HG03039 (cell line): Measurements from ENCODE around the gene ZNF438.
"Not testable (repeated sequence)": the region's sequence is repeated elsewhere in the genome, so short reads cannot be mapped to it uniquely, and the experiment has no call there.

Experiments
- ATAC-seq: cut with Tn5 transposase; IDR thresholded peaks from one replicate; pipeline ENCODE4 v1.9.1; 2021; ENCODE audit warnings: mild to moderate bottlenecking, moderate library complexity; ENCODE audit not compliant: unreplicated experiment

The ZNF438 gene, protein sequence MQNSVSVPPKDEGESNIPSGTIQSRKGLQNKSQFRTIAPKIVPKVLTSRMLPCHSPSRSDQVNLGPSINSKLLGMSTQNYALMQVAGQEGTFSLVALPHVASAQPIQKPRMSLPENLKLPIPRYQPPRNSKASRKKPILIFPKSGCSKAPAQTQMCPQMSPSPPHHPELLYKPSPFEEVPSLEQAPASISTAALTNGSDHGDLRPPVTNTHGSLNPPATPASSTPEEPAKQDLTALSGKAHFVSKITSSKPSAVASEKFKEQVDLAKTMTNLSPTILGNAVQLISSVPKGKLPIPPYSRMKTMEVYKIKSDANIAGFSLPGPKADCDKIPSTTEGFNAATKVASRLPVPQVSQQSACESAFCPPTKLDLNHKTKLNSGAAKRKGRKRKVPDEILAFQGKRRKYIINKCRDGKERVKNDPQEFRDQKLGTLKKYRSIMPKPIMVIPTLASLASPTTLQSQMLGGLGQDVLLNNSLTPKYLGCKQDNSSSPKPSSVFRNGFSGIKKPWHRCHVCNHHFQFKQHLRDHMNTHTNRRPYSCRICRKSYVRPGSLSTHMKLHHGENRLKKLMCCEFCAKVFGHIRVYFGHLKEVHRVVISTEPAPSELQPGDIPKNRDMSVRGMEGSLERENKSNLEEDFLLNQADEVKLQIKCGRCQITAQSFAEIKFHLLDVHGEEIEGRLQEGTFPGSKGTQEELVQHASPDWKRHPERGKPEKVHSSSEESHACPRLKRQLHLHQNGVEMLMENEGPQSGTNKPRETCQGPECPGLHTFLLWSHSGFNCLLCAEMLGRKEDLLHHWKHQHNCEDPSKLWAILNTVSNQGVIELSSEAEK

DNA sequence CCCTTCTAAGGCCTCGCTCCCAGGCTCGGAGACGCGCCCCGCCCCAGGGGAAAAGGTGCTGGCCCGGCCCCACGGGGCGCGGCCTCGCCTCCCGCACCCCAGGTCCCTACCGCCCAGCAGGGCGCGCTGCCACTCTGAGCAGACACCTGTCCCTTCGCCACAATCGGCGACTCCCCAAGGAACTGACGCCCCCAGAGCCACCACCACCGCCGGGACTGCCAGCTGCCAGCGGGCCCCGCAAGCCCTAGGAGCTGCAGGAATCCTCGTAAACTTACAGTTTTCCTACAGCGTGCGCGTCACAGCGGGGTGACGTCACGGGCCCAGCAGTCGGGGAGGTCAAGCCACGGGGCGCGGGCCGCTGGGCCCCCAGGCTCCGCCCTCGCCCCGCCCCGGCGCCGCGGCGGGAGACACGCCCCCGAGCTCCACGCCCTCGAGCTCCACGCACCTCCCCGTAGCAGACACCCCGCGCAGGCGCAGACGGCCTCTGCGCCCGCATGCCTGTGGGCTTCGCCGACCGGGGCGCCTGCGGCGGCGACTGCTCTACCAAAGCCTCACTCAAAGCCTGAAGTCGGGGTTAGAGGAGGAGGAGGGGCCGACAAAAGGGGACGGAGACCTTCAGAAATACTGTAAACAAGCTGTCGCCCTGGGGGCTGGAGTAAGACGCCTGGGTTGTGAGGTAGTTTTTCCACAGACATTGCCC is at the start of gene ZNF438:
Gene ZNF438 (minus strand): TSS at position 308 of the 700 bp plus-strand sequence. CDS start 154,831 bp downstream, outside the sequence.
- peak; percentile 84 for ATAC-seq

DNA sequence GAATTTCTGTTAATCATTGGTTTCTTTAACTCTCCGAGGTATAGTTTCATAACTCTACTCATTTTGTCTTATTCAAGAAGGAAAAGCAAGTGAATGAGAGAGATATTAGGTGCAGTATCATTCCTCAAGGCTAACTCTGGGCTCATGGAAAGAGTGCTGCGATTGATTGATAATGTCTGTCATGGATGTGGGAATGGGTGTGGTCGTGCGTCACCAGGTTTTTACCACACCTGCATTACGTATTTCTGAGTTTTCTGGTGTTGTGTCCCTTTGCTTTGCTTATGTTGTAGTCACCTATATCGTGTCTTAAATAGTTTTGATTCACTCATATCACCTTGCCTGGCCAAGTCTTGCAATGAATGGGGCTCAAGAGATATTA is 44.9 kb upstream of the ZNF438 start:
- ATAC-seq = no peak

DNA sequence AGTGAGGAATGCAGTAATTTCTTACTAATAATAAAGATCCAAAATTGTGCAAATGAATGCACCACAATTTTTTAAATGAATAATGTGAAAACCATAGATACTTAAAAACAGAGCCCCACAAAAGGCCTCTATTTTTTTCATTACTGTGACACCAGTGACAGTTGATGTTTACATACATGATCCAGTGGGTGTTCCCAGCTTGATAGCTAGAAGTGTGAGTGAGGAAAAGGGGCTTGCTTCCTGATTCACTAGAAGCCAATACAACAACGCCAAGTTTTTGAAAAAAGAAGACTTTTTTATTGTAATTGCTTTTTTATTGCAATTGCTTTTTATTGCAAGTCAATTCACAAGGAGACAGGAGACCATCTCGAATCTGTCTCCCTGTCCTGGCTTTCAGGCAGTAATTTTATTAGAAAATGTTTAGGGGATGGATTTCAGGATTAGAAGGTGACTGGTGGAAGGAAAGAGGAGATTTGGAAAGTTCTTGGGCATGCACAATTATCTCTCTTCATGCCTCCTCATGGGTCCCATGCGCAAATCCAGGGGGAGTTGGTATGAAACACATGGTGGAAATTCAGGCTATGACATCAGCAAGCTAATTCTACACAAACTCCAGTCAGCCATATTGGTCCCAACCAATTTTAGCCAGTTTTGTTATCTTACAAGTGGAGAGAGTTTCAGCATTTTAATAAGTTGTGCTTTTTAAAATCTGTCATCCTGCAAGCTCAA is 44.4 kb upstream of the ZNF438 start:
- no peak for ATAC-seq

DNA sequence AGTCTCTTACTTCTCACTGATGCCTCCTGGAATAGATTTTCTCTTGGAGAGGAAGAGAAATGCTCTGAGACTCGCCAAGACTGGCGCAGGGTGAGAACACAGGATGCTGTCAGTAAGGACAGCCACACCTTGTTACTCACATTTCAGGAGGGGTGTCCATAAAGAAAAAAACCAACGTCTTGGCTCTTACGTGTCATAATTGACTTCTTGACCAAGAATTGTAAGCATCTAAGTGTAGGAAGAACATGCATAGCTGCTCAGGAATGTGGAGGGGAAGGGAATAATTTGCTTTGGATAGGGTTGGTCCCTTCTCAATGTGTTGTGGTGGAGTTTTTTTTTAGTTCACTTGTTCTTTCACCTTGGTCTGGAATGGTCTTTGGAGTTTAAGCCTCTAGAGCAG is 43.8 kb upstream of the ZNF438 start:
- no peak for ATAC-seq

DNA sequence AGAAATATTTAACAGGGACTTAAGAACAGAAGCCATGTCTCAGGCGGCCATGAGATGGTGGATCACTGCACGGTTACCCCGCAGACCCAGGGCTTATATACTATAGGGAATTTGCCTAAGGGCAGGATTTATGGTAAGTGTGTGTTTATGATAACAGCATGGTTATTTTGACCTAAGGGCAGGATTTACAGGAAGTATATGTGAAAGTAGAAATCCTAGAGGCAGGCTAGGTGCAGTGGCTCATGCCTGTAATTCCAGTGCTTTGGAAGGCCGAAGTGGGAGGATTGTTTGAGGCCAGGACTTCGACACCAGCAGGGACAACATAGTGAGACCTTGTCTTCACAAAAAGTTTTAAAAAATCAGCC is 43.0 kb upstream of the ZNF438 start:
- ATAC-seq = no peak

DNA sequence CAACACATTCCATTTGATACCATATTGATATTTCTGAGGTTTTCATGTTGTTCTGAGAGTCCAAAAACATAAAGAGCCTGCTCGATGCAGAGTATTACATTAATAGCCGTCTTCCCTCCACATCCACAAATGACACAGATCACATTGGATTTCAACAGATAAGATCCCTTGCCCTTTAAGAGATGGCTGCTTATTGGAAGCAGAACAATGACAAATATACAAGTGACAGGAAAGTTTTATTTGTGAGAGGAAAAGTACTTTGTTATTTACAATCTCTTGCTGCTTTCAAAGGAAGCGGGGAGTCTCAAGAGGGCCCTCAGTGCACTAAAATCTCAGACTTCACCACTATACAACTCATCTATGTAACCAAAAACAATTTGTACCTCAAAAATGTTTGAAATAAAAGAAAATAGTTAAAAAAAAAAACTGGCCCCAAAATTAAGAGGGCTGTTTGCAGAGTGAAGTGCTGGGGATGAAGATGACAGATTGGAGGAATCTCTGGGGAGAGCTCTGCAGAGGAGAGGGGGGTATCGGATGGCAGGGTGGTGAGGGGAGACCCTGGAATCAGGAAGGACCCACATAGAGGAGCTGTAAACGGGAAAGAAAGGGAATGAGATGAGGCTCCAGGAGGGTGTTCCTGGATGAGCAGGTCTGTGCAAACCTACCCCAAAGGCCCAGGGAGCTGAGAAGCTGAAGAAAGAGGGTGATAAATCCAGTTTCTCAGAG is 42.5 kb upstream of the ZNF438 start:
- no peak for ATAC-seq

DNA sequence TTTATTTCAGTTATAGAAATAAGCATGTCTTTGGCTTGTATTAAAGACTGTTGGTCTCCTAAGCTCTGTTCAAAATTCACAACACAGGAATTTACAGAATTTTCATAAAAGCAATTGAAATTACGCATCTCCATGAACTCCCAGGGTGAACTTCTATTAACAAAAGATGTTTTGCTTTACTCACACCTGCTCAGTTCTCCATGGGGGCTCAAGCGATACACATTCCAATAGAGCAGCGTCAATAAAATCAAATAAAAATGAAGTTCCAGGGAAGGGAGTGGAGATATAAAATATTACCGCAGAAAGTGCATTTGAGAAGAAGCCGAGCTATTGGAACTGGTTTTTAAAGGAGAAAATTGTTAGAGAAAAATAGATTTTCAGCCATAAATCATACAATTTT is 41.5 kb upstream of the ZNF438 start:
- no peak for ATAC-seq

DNA sequence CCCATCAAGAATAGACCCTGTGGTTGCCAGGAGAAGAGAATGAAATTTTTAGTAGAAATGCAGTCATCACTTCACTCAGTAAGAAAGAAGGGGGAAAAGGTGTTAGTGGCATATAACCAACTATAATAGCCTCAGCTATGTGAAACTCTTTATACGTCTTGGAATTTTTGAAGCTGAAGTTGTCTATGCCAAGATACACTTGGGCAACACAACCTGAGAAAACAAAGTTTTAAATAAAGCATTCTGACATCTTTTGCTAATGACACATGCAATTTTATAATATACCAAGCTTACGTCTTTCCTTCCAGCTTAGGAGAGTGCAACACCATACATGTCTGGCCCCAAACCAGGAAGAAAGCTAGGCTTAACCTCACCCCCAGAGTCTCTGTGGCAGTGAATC is 40.8 kb upstream of the ZNF438 start:
- ATAC-seq = no peak

DNA sequence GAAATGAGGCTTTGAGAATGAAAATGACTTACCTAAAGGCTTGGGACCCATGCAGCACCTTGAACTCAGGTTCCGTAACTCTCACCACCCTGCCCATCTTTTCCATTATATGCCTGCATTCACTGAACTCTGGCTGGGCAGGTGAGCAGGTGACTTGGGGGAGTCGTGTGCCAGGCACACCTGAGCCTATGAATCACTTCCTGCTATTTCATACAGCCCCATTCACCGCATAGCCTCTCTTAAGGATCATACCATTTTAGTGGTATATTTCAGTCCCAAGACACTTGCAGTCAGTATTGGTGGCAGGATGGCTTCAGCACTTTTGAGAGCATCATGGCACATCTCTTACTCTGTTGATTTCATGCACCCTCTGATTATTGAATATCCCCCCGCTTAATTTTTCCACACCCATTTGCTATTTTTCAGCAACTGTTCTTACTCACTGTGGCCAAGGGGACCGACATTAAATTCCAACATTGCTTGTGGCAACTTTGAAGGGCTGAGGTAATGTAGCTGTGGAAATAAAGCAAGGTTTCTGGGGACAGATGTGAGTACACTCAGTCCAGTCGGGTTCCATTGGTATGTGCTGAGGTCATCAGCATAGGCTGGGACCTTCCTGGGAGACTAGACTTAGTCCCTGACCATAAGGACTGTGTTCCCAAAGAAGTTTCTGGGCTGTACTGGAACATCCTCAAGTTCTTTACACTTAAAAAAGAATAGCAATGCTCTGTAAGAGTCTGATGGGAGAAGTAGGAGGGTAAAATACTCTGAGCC is 39.8 kb upstream of the ZNF438 start:
- no peak for ATAC-seq

DNA sequence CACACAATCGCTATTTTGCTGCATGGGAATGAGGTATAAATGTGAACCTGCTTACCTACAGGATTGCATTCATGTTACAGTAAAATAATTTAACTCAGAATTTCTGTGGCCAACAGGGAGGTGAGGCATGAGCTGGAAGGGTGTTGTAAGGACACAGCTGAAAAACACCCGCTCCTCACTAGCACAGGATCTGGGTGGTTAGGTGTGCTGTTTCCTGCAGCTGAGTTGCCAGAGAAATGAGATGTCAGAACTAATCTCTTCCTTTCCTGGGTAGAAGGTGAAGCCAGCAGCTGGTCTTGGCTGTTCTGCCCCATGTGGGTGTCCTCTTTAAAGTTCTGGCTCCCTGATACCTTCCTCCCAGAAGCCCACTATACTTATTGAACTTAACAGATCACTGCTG is 39.0 kb upstream of the ZNF438 start:
- no peak for ATAC-seq

DNA sequence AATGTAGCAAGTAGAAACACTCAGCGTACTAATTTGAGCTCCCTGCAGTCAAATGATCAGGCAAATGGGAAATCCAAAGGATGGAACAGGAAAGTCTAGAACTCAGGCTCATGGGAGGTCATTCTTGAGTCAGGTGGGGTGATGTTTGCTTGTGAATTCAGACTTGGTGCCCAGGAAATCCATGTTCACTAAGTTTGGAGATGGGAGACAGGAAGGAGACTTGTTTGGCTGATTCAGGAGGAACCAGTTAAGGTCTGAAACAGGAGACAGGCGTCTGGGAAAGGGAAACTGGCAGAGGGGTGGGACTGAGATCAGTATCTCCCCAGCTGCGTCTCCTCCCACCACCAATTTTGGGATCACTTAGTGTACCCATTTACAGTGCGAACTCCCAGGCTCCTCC is 38.4 kb upstream of the ZNF438 start:
- ATAC-seq = no peak

DNA sequence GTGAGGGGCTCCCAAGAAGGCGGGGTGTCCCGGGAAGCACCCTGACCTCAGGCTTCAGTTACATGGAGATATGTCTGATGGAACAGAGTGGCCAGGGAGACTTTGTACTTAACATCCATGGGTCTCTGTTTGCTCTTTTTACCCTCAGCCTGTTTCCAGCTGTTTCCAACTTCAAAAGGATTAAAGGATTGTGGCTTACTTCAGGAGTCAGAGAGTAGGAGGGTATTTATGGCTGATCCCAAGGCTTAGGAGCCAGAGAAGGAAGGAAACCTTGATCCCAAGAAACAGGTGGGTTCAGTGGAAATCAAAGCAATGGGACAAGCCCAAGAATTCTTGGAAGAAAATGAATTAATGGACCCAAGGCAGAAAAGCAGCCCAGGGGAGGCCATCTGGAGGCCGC is 37.7 kb upstream of the ZNF438 start:
- no peak for ATAC-seq

DNA sequence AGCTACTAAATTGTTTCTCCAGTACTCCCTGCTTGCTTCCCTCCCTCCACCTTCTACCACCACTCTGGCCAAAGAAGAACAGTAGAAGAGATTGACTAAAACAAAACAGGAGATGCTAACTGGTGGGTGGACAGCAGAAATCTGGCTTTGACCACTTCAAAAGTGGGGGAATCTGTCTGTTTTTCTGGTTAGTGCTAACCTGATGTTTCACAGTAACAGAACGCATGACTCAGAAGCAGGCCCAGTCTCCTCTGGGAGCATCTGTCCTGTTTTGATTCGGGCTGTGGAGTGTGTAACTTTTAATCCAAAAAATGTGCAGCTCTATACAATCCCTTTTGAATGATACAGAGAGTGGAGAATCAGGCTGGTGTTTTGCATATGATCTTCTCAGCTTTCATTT is 32.7 kb upstream of the ZNF438 start:
- ATAC-seq = no peak

DNA sequence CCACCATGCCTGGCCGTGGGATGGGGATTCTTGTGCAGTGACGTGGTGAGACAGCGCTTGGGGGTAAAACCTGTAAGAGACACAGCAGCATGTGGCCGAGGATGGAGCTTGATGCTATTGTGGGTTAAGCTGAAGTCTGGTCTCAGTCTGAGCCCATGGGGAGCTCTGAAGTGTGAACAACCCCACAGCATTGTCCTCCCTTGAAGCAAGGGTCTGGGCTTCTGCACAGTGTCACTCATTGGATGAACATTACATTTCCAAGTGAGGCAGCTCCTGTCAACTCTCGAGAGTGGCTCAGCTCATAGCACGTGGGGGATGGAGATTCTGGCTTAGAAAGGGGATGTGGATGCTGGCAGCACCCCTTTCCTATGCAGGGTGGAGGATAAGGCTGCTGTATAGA is 32.2 kb upstream of the ZNF438 start:
- ATAC-seq = no peak

DNA sequence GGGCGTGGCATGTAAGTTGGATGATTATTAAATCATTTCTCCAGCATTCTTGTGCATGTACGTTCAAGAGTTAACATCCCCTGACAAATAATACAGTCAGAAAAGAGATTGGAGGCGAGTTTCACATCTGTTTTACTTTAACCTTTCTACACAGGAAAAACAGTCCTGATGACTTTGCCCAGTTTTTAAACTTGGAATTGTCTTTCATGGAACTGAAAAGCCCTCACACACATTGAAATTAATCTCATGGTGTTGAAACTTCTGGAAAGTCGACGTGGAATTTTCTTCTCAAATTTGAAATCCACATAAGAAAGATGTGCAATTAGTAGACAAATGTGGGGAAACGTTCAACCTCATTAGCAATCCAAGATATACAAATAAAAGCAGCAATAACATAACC is 31.2 kb upstream of the ZNF438 start:
- no peak for ATAC-seq

DNA sequence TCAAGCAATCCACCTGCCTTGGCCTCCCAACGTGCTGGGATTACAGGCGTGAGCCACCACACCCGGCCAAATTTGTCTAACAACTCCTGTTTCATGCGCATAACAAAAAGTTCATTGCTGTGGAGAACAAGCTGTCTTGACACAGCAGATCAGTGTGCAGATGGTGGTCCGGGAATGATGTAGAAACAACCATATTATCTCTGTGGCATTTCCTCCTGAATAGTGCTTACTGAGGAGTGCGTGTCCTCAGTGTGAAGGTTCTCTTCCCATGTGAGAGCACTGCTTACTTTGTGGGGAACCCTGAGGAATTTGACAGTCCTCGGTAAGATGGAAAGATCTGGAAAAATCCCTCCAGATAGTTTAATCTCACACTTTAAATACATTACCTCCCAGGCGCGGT is 30.3 kb upstream of the ZNF438 start:
- ATAC-seq = no peak

DNA sequence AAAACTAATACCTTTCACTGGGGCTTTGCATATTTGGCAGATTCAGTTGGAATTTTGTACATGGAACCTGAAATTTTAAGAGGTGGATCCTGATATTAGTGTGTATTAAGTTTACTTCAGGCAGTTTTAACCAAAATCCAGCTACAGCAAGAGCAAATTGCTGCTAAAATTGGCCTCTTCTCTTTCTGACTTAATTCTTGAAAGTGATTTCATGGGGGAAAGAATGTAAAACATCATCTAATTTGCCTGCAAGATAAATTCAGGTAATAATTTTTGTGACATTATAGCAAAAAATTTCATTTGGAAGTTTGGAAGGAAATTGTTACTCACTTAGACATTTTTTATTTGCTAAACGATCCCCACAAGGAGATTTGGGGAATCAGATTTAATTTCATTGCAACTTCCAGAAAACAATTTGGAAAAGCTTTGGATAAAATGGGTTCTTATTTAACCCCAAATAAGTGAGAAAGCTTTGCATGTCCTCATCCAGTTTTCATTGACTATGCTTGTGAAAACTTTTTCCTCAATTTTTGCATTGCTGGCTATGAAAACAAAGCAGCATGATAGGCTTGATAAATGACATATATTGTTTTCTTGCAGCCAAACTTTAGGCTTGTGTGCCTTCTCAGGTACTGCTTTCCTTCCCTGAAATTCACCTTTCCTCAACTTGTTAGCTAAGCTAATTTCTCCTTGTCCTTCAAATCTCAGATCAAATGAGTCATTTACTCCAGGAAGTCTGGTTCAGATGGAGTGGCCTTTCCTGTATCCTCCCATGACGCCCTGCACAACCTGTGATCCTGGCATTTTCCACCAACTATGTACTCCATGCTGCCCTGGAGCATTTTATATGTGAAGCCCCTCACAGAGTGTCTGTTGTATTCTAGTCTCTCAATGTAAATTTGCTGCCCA is 27.4 kb upstream of the ZNF438 start:
- ATAC-seq = no peak

DNA sequence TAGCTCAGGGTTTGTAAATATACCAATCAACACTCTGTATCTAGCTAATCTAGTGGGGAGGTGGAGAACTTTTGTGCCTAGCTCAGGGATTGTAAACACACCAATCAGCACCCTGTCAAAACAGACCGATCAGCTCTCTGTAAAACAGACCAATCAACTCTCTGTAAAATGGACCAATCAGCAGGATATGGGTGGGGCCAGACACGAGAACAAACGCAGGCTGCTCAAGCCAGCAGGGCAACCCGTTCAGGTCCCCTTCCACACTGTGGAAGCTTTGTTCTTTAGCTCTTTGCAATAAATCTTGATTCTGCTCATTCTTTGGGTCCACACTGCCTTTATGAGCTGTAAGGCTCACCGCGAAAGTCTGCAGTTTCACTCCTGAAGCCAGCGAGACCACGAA is 25.0 kb upstream of the ZNF438 start:
- ATAC-seq = not testable (repeated sequence)
